ENCODE data around the gene WDFY3.

GRCh38 chr4:84916227-84916626 lies 50.3 kb downstream of the WDFY3 start:
- TF ChIP-seq, protein P1, sequence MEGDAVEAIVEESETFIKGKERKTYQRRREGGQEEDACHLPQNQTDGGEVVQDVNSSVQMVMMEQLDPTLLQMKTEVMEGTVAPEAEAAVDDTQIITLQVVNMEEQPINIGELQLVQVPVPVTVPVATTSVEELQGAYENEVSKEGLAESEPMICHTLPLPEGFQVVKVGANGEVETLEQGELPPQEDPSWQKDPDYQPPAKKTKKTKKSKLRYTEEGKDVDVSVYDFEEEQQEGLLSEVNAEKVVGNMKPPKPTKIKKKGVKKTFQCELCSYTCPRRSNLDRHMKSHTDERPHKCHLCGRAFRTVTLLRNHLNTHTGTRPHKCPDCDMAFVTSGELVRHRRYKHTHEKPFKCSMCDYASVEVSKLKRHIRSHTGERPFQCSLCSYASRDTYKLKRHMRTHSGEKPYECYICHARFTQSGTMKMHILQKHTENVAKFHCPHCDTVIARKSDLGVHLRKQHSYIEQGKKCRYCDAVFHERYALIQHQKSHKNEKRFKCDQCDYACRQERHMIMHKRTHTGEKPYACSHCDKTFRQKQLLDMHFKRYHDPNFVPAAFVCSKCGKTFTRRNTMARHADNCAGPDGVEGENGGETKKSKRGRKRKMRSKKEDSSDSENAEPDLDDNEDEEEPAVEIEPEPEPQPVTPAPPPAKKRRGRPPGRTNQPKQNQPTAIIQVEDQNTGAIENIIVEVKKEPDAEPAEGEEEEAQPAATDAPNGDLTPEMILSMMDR (IDR thresholded peaks at IDR 0.05; ENCODE audit: insufficient read depth, low read length), result no peak
- TF ChIP-seq POLR2AphosphoS5 (IDR thresholded peaks at IDR 0.05; ENCODE audit: low read depth) (no peak), SPI1 (IDR thresholded peaks at IDR 0.05; ENCODE audit: borderline replicate concordance, low read depth) (no peak)

All from HL-60 (cell line).